Stomach (tissue), 4 donors: ENCODE data around the gene BRD3OS.

Experiments used
- CTCF ChIP-seq, 7 experiments: fragments of 450-650 bp in 4 of 7; fragments of 200-600 bp in 3 of 7; sonication (generic) in 3 of 7; IDR thresholded peaks; one replicate each; pipeline ENCODE4 v1.5.1; 2016 to 2019; ENCODE audit warnings: antibody characterized with exemption in 7 of 7, control low read depth in 2 of 7, mild to moderate bottlenecking in 1 of 7
- EP300 ChIP-seq: sonication (generic); formaldehyde crosslinking; IDR thresholded peaks from one replicate; pipeline ENCODE4 v1.6.1; 2017; ENCODE audit warnings: antibody characterized with exemption
- POLR2A ChIP-seq, 4 donors: fragments of 450-650 bp; IDR thresholded peaks; one replicate each; pipeline ENCODE4 v1.6.1; 2016; ENCODE audit warnings: antibody characterized with exemption in 4 of 4, control low read depth in 2 of 4, mild to moderate bottlenecking in 1 of 4, moderate library complexity in 1 of 4

GRCh38 chr9:134049236-134049635, 24.0 kb downstream of the BRD3OS start:
- TF ChIP-seq POLR2A (IDR thresholded peaks at IDR 0.05): no peak
- no peak for TF ChIP-seq CTCF (IDR thresholded peaks at IDR 0.05)
- no peak for TF ChIP-seq EP300
